Medulla oblongata (tissue), 1 donor: Measurements from ENCODE around the gene LSAMP.

Source experiments
- DNase-seq: peaks from one replicate; pipeline ENCODE4 v3.0.0-alpha.2; 2015; ENCODE audit errors: extremely low spot score

LSAMP gene

DNA sequence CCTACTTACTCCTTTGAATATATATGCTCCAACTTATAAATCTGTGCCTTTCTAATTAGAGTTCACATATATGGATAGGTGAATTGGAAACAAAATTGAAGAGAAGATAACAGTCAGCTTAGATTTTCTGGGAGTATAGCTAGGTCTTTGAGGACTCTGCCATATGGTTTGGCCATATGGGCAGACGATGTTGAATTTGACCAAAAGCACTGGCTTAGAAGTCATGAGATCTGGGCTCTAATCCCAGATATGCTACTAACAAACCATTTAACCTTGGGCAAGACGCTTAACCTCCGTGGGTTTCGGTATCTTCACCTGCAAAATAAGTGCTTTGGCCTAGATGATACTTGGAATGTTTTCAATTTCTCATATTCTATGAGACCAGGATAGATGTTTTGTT is 154.1 kb downstream of the LSAMP start:
- no peak for DNase-seq

DNA sequence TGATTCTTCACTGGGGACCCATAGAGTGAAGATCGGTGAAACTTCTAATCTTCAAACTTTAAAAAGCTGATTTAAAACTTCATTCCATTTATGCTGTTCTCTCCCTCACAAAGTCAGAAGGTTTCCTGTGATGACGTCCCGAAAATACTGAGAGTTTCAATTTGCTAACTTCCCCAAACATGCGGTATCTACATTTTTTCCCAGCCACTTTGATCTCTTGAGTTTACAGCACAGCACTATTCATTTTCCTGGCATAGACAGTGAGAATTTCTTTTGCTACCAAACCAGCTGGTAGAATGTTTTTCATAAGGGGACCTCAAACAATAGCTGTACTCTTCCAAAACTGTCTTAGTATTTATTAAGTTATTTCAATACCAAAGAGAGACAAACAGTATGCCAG is 156.8 kb downstream of the LSAMP start:
- DNase-seq: no peak

DNA sequence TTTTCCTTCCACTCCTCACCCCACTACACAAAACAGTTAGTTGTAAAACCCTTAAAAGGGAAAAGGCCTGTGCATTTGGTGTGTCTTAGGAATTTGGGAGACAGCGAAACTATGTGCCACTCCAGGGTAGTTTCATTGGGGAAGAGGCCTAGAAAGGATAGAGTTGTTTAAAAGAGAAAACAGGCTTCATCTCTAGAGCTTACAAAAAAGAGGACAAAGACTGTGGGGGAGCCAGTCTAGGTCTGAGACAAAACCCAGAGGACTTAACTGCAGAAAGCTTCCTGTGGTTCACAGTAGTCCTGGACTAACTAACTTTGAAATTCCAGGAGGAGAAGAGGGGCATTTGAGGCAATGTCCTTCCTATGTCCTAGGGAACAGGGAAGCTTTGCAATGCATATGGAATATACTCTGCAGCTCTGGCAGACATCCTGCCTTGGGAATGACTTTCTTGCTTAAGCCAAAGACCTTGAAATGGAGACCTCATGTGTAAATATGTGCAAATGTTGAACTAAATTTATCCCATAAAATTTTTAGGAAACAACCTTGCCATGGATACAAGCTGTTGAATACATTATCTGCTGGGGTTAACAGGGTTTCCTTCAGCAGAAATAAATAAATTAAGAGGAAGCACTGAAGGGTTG is 159.4 kb downstream of the LSAMP start:
- DNase-seq: no peak

DNA sequence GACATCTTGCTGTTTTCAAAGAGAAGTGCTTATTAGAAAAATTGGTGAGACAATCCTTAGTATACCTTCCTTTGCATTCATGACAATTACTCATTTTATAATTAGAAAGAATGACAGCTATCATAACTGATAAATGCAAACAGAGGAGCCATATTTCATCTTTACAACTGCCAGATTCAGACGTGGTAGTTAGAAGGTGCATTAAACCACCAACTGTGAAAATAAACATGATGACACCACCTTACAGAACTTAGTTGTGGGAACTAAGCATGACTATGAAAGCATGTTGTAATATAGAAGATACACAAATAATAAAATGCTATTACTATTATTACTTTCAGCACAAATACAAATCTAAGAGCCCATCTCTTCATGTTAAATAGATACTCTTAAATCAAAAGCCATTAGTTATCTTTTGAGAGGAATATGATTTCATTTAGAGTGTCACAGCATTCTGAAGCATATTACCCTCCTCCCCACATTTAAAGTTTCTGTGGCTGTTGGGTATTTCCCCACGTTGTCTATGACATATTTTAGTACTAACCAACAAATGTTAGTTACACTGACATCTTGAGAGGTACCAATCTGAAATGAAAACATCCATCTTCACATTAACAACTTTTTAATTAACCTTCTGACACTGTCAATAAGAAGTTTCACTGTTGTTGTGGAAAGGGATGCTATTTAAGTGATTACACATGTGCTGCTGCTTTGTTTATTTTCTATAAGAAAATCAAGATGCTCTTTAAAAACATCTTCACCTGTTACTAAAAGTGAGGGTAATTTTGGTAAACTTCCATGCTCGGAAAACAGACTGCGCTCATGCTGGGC is 163.8 kb downstream of the LSAMP start:
- DNase-seq: no peak

DNA sequence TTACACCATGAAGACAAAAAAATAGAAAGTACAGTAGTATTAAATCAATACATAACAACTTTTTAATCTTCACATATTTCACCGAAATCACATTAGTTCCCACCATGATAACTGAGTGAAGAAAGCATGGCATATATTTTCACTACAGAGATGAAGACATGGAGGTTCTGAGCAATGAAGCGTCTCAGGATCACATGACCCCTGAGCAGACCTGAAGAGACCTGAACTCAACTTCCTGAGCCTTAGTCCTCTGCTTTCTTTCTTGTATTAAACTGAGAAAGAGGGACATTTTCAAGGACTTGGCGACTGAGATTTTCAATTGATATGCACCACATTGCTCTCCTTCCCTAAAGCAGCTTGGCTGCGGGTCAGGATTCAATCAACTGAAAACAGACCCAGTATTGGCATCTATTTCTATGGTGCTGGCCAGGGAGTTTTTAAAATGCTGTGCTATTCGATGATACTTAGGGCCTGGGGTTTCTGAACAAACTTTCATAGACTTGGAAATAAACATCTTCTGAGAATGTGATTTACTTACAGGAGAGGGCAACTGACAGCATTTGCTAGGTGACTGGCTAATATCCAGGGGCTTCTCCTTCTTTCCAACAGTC is 165.1 kb downstream of the LSAMP start:
- peak; percentile 85 for DNase-seq

DNA sequence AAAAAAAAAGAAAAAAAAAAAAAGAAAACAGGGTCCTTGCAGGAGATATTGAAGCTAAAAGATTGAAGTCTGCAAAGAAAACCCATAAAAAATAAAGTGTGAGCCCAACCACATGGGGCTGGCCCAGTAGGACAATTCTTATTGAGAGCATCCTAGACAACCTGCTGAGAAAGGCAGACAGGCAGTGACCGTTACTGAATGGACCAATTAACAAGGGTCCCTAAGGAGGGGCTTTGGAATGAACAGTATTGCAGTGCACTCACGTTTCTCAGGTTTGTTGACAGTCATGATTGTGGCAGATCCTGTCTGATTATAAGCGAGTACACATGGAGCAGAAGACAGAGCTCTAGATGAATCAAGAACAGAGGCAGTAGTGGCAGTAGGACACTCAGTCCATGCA is 168.6 kb downstream of the LSAMP start:
- no peak for DNase-seq

DNA sequence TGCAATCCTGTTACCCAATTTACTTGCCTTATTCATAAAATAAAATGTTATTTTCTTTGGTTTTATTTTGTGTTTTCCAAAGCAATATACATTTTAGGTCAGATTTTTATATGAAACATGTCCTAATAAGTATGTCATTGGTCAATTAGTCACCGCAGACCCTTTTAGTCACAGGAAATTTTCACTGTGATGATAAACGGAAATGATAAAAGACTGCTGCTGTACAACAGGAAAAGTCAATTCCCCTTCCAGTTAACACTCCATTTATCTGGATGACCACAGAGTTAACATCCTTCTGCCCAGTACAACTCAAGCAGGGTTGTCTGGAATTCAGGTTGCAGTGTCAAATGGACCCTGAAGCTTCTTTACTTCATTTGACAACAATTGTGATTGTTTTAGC is 175.2 kb downstream of the LSAMP start:
- no peak for DNase-seq

DNA sequence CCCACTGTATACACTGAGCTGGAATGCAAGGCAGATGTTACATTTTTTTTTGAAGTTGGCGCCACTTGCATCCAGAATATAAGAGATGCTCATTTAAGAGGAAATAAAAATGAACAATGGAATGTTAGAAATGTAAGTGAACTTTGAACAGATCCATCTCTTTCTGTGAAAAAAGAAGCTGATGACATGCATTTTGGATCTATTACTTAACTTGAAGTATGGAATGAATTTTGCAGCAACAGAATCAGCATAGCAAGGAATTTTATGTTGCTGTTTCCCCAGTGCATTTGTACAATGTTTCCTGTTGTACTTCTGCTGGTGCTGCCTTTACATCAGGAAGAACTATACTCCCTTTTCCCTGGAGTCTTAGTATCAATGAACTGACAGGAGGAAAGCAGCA is 178.2 kb downstream of the LSAMP start:
- no peak for DNase-seq

DNA sequence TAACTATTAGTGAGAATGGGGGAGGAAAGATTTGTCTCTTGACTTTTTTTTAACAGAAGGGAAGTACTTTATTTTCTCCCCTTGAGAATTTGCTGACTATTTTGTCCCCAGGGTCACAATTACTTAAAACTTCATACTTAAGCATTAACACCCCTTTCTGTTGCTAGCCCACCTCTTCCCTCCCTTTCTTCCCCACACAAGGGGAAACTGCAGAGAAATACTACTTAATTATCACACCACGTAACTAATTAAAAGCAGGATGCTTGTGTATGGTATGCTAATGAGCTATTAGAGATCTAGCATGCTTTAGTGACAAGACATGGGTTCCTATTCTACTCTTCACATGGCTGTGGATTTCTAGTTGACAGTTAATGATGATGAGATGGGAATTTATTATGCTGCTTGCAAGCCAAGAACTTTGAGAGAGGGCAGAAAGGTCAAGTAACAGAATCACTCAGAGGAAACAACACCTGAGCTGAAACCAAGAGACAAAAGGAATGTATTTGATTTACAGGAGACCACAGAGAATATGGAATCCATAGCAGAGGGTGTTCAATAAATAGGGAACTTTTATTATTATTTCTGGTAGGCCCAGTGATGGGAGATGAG is 179.2 kb downstream of the LSAMP start:
- no peak for DNase-seq

DNA sequence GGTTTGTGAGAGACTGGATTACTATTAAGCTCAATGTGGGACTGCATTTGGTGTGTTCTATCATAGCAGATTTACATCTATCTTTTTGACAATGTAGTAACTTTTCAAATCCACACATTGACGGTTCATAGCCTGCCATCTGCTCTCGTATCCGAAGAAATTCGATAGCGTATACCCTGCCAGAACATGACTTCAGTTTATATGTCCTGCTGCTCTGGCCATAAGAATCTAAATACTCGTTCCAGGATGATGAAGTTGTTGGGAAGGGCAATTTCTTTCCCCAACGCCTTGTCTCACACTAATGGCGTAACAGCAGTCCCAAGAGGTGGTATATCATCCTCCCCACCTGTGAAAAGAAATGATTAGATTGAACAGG is 180.0 kb downstream of the LSAMP start:
- DNase-seq: no peak

DNA sequence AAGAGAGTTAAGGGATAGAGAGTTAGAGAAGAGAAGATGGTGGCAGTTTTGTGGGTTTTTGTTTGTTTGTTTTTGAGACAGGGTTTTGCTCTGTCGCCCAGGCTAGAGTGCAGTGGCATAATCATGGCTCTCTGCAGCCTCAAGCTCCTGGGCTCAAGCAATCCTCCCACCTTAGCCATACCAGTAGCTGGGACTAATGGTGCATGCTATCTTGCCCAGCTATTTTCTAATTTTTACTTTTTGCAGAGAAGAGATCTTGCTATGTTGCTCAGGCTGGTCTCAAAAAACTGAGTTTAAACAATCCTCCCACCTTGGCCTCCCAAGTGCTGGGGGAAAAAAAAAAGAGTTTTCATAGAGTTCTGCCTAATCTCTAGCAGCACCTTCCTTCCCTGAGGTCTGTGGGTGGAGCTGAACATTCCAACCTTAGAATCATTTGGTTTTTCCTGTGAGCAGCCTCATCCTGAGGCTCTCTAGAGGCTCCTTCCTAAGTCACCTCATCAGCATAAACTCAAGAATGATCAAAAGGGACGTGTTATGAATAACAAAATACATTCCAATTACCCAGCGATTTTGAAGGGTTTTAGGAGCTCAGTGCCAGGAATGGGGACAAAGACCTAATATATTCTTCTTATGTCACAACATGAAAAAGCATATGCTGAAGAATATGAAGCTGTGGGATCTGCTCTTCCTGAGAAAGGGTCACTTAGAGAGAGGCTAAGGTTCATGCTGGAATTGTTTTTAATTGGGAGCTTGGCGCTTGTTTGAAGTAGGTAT is 180.6 kb downstream of the LSAMP start:
- DNase-seq: no peak

DNA sequence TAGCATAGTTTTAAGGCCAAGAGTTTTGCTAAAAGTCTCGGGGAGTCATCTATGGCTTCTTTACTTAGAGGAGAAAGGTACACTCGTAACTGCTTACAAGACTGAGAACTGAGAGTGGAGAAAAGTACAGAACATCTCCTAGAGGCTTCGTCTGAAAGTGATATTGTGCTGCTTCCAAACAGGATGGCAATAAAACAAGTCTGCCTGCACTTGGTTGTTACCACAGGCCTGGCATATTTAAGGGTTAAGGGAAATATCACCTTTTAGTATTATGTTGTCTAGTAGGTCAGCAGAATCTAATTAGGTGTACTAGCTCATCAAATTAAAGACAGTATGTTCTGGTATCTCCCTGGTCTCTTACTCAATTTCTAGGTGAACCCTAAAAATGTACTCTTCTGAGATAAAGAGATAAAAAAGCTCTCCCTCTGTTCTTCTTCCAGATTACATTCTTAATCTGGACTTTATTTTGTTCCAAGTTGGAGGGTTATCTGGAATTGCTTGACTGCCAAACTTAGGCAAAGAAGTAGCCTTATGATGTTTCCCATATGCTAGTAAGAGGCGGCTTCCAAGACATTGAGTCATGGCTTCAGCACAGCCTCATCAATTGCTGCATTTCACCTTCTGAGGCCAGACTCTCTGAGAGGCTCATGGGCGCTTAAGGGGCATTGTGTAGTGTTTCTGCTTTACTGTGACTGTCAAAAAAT is 181.3 kb downstream of the LSAMP start:
- DNase-seq: no peak

DNA sequence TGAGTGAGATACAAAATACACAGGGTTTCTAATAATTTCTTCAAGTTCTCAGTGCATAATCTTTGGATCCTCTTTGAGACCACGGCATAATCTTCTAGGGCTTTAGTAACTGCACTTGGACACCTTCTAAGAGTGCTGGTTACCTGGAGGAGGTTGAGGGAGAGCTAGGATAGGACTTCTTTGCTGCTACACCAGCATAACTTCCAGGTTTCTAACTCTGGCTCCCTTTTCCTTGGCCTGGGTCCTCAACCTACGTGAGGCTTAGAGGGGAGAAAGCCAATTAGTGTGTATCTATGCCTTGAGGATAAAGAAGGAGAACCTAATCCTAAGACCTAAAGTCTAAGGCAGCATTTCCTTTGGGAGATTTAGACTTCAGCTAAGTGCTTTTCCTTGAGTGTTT is 184.8 kb downstream of the LSAMP start:
- DNase-seq: no peak

DNA sequence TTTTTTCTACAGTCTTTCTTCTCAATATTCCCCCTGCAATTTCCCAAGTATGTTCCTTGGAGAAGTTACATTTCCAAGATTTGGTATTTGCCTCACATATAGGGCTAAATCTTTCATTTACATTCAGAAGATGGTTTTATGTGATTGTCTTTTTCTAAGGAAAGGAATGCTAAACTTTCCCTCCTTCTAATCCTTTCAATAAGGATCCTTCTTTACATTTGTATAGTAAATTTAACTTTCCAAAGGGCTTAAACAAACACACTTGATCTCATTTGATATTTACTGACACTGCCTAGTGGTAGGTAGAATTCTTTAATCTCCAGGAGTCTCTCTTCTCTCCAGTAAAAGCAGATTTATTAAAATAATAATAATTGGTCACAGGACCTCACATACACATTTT is 185.3 kb downstream of the LSAMP start:
- no peak for DNase-seq

DNA sequence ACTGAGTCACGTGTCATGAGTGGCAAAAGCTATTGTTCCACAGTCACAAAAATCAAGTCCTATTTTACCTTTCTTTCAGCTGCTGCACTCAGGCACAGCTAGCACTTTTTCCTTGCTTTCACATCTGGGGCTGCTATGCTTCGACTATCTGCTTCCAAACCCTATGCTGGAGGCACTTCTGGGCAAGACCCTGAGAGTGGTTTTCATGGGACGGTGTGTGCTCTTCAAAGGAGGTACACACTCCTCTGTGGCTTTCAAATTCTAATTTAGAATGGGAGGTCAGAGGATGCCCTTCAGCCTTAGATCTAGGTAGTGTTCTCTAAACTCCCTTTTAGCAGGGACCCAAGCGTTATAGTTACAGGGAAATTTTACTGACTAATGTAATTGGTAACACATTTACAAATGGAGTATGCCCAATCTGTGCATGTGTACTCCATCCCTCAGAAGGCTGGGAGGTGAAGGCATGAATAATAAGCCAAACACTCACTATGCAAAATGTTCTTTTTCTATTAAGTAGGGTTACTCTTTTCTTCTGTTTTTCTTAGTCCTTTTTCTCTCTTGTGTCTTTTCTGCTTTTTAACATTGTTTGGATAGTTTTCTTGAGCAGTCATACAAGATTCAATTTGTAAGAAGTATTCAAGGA is 188.3 kb downstream of the LSAMP start:
- DNase-seq: no peak

DNA sequence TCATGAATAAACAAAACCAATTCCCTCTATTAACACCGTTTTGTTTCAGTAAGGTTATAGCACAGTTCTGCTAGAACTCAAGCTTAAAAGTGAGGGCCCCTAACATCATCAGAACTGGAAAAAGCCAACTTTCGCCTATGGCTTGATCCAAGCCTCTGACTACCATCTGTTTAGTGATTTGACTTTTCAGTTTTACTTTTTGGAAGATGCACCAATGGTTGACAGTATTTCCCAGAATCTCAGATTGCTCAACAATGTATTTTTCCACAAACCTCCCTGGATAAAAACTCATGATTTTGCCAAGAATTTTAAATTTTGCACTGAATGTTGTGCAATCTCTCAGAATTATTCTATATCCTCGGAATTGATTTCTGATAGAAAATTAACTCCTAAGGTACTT is 190.7 kb downstream of the LSAMP start:
- DNase-seq: no peak

DNA sequence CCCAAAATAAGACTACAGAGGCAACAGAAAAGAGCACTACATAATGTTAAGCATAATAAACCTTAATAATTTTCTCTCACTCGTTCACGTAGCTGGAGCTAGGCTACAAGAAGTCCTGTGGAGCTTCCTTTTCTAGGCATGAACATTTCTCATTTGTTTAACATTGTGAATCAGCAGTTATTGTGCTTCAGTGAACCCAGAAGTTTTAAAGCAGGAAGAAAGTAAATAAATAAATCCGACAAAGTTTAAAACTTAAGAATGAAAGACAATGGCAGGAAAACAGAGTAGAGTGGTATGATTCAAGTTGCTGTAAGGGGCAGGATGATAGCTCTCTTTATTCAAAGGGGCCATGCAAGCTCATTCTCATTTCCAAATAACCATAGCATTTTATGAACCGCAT is 191.8 kb downstream of the LSAMP start:
- DNase-seq: no peak

DNA sequence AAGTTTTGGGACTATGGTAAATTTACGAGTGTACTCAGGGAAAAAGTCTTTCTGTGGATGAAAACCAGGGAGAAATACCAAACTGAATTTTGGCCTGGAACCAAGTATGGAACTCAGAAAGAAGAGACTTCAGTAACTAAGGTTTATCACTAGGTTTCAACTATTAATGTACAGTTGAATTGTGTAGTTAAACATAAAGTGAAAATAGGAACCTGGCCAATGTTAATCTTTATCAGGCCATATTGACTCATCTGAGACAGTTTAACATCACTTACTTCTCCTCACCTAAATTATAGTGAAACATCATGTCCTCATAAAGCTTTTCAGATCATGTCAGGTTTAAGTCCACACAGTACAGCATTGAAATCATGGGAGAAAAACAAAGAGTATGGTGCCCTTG is 197.7 kb downstream of the LSAMP start:
- no peak for DNase-seq

DNA sequence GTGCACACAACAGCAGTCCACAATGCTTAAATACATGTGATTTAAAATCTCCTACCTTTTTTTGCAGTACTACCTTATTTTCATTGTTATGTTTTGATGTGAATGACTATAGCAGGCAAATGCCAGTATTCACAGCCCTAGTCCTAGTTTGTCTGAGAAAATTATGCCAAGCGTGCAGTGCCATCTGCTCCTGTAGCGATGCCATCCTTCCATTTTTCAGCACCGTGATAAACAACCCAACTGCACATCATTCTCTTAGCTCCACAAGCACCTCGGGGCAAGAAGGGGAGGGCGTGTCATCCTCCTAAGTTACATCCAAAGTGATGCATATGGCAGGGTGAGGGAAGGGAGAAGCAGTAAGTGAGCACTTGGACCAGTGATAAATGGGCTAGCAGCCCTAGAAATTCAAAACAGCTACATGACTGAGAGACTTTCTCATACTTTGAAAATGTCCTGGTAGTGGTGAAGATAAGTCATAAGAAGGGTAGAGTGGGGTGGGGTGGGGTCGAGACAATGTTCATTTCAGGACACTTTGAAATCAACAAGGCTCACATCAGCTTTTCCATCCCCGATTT is 198.8 kb downstream of the LSAMP start:
- DNase-seq: no peak

DNA sequence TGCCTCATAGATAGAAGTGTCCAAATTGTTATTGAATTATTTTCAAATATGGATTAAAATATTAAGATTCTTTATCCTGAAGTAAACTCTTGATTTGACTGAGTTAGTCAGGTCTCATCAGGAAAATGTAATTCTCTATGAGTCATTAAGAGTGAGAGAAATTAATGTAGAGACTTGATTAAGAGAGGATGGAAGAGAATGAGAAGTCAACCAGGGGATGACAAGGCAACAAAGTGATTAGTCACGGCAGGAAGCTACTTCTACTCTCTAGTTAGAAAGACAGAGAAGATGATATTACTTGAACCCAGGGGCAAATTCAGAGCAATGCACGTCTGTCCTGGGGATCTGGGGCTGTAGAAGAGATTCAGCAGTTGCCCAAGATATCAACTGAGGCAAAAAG is 202.5 kb downstream of the LSAMP start:
- no peak for DNase-seq

DNA sequence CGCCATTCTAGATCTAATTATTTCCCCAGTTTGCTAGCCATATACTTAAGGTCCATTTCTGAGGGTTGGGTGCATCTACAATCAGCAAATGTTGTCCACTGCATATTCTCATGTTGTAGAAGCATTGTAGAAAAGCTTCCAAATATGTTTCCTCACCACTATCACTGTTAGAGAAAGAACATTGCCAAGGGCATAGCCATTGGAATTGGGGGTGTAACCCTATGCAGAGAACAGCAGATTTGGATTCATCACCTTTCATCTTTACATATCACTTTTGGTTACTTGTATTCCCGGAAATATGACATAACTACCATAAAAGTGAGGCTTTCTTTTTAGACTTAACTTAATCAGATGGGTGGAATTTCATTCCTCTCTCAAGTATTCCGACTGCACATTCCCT is 203.6 kb downstream of the LSAMP start:
- no peak for DNase-seq
